Neural progenitor cell (in vitro differentiated cells): ENCODE measurements around the gene WWTR1.

Source experiments
- CTCF ChIP-seq: fragments of 200-600 bp; sonication (generic); IDR thresholded peaks from 2 replicates; pipeline ENCODE4 v1.5.1; 2017; ENCODE audit warnings: antibody characterized with exemption, mild to moderate bottlenecking
- EZH2 ChIP-seq: fragments of 200-600 bp; sonication (generic); IDR thresholded peaks from 2 replicates; pipeline ENCODE4 v1.6.1; 2017; ENCODE audit warnings: antibody characterized with exemption, mild to moderate bottlenecking, moderate library complexity
- EZH2phosphoT487 ChIP-seq: fragments of 200-600 bp; sonication (generic); IDR thresholded peaks from 2 replicates; pipeline ENCODE4 v1.6.1; 2017; ENCODE audit warnings: antibody characterized with exemption

DNA sequence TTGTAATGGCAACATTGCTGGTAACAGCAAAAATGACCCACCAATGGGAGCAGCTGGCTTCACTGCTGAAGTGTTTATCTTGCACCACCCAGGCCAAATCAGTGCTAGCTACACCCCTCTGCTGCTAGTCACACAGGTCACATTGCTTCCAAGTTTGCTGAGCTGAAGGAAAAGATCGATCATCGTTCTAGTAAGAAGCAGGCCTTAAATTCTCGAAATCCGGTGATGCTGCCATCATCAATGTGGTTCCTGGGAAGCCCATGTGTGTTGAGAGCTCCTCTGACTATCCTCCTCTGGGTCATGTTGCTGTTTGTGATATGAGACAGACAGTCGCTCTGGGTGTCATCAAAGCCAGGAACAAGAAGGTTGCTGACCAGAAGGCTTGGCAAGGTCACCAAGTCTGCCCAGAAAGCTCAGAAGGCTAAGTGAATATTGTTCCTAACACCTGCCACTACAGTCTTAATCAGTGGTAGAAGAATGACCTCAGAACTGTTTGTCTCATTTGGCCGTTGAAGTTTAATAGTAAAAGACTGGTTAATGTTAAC, 162.2 kb downstream of the WWTR1 start:
- TF ChIP-seq CTCF = no peak
- TF ChIP-seq EZH2 = no peak
- no peak for TF ChIP-seq EZH2phosphoT487
